ENCODE data around the gene CENPI. TPM values are rescaled to one million over a fixed set of nuclear protein-coding genes. Genes with fewer than 3 reads are reported as not detected.

Gene CENPI
- total and polyA plus RNA-seq, 2 of the 13 experiments (the other 11 are each of a cell fraction or from before 2014, with no cell fraction given): 5.1 to 26.5 TPM

- intact Hi-C loops (cut with micrococcal nuclease; ENCODE audit: unreplicated experiment) (no loop called here), in situ Hi-C loops (cut with HindIII; ENCODE audit: extremely low pct_ligation_motif_present, low pct_unique_long_range_greater_than_20kb) (no loop called here)
- CTCF ChIA-PET (ENCODE audit: low intra/inter-chr PET ratio, low total read pairs): no interaction called here
- FAIRE-seq (no peak), ATAC-seq (no peak), DNase-seq (ENCODE audit: low spot score) (no peak)
- Histone ChIP-seq H4K20me1 (ENCODE audit: insufficient read depth, low read length) (no peaks in the 10 kb centered on the region), H2AFZ (ENCODE audit: low read length) (no peak overlapping the region), H3K4me1 (ENCODE audit: insufficient read depth, low read length) (no peaks in the 10 kb centered on the region), H3K9me3 (ENCODE audit: low read length) (no peaks in the 10 kb centered on the region), H3K4me2 (ENCODE audit: low read depth, low read length) (no peak overlapping the region), H3K9ac (ENCODE audit: insufficient read depth, low read depth, low read length) (no peak overlapping the region), H3K4me3 (replicated peaks in 1 of 3; ENCODE audit: insufficient read depth in 1 of 3, low read depth in 2 of 3, low read length in 3 of 3) (no peak overlapping the region), H3K27ac (ENCODE audit: extremely low read length, insufficient read depth, low read length) (no peak overlapping the region), H3K79me2 (ENCODE audit: insufficient read depth, low read length) (no peaks in the 10 kb centered on the region), H3K36me3 (replicated peaks in 1 of 2; ENCODE audit: control insufficient read depth in 1 of 2, insufficient read depth in 2 of 2, low read length in 2 of 2) (no peaks in the 10 kb centered on the region), H3K27me3 (ENCODE audit: control insufficient read depth in 1 of 2, insufficient read depth in 2 of 2, low read length in 2 of 2) (no peaks in the 10 kb centered on the region)
- TF ChIP-seq ZNF614 (CRISPR knock-in tag; IDR thresholded peaks at IDR 0.05; ENCODE audit: borderline replicate concordance) (no peak), BRD4 (CRISPR knock-in tag; IDR thresholded peaks at IDR 0.05) (no peak), ZNF782 (CRISPR knock-in tag; IDR thresholded peaks at IDR 0.05; ENCODE audit: borderline replicate concordance) (no peak), TCF7L2 (IDR thresholded peaks at IDR 0.05; ENCODE audit: low read depth, low read length) (no peak), SAP130 (CRISPR knock-in tag; IDR thresholded peaks at IDR 0.05; ENCODE audit: low read depth) (no peak), GATAD2A (CRISPR knock-in tag; IDR thresholded peaks at IDR 0.05) (no peak), ZSCAN9 (CRISPR knock-in tag; IDR thresholded peaks at IDR 0.05; ENCODE audit: borderline replicate concordance) (no peak), ZBTB37 (CRISPR knock-in tag; IDR thresholded peaks at IDR 0.05) (no peak), ZBTB26 (CRISPR knock-in tag; IDR thresholded peaks at IDR 0.05; ENCODE audit: borderline replicate concordance) (no peak), MTF2 (CRISPR knock-in tag; IDR thresholded peaks at IDR 0.05; ENCODE audit: borderline replicate concordance) (no peak), ZNF709 (CRISPR knock-in tag; IDR thresholded peaks at IDR 0.05) (no peak), SRSF1 (optimal IDR thresholded peaks at IDR 0.05; ENCODE audit: low read depth, low read length) (no peak)
- TF ChIP-seq, protein P1, sequence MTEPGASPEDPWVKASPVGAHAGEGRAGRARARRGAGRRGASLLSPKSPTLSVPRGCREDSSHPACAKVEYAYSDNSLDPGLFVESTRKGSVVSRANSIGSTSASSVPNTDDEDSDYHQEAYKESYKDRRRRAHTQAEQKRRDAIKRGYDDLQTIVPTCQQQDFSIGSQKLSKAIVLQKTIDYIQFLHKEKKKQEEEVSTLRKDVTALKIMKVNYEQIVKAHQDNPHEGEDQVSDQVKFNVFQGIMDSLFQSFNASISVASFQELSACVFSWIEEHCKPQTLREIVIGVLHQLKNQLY (CRISPR knock-in tag; IDR thresholded peaks at IDR 0.05): no peak
- TF ChIP-seq, protein P2, sequence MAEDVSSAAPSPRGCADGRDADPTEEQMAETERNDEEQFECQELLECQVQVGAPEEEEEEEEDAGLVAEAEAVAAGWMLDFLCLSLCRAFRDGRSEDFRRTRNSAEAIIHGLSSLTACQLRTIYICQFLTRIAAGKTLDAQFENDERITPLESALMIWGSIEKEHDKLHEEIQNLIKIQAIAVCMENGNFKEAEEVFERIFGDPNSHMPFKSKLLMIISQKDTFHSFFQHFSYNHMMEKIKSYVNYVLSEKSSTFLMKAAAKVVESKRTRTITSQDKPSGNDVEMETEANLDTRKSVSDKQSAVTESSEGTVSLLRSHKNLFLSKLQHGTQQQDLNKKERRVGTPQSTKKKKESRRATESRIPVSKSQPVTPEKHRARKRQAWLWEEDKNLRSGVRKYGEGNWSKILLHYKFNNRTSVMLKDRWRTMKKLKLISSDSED (CRISPR knock-in tag; IDR thresholded peaks at IDR 0.05): no peak
- POLR2A ChIA-PET: no interaction called here
- BruUV-seq (replicated peaks): no TSS peak
- 100% methylated on average over 4 of the region's 4 CpGs for WGBS (ENCODE audit: low lambda C conversion rate)
Observed at GRCh38 chrX:101108284-101108683, 10.3 kb downstream of the CENPI start.

Measured in HepG2 (cell line).